GM12865 (cell line): ENCODE measurements around the gene DNASE1L1.

Source experiments
- DNase-seq: peaks from one replicate; pipeline ENCODE4 v3.0.0; 2010; ENCODE audit warnings: low read depth
- H3K4me3 ChIP-seq: 2 replicates; pipeline ENCODE4 v1.5.1; 2011; ENCODE audit warnings: mild to moderate bottlenecking, low read depth, low read length, control low read depth
- TF ChIP-seq, protein P1 (sequence below): IDR thresholded peaks from 2 replicates; pipeline ENCODE4 v1.5.1; 2011; ENCODE audit warnings: low read length, control low read depth, low read depth, inconsistent platforms; ENCODE audit not compliant: insufficient read depth; ENCODE audit errors: missing control alignments

The DNASE1L1 gene

DNA sequence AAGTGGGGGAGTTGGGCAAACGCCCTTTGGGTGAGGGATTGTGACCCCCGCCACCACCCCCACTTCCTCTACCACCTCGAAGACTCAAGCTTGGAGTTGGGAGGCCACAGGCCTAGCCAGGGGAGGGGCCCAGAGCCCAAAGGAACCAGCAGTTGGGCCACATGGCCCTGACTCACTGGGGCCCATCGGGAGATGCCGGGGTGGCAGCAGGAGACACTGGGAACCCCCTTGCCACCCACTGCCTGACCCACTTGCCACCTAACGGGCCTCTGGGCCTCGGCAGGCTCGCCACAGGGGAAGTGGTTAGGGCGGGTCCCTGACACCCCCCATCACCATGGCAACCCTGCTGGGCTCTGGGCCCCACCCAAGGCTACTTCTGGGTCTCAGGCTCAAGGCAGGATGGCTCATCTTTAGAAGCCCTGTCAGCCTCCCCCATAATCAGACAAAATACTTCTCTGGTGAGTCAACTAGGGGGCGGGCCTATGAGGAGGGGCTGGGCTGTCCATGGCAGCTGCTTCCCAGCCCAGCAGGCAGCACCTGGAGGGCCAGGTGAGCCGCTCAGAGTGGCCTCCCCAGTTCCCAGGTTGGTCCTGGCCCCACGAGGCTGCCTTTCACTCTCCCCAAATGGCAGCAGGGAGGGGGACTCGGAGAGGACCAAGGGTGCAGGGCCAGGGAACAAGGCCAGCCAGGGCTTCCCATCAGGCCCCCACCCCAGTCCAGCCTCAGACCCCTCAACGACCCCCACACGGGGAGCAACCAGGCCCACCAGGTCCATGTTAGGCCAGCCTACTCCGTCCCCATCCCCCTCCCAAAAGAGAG is 40.2 kb downstream of the DNASE1L1 start:
- peak; percentile 89 for DNase-seq
- peak overlapping the region; percentile 88 for H3K4me3 ChIP-seq
- TF ChIP-seq, protein P1, sequence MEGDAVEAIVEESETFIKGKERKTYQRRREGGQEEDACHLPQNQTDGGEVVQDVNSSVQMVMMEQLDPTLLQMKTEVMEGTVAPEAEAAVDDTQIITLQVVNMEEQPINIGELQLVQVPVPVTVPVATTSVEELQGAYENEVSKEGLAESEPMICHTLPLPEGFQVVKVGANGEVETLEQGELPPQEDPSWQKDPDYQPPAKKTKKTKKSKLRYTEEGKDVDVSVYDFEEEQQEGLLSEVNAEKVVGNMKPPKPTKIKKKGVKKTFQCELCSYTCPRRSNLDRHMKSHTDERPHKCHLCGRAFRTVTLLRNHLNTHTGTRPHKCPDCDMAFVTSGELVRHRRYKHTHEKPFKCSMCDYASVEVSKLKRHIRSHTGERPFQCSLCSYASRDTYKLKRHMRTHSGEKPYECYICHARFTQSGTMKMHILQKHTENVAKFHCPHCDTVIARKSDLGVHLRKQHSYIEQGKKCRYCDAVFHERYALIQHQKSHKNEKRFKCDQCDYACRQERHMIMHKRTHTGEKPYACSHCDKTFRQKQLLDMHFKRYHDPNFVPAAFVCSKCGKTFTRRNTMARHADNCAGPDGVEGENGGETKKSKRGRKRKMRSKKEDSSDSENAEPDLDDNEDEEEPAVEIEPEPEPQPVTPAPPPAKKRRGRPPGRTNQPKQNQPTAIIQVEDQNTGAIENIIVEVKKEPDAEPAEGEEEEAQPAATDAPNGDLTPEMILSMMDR: no peak

DNA sequence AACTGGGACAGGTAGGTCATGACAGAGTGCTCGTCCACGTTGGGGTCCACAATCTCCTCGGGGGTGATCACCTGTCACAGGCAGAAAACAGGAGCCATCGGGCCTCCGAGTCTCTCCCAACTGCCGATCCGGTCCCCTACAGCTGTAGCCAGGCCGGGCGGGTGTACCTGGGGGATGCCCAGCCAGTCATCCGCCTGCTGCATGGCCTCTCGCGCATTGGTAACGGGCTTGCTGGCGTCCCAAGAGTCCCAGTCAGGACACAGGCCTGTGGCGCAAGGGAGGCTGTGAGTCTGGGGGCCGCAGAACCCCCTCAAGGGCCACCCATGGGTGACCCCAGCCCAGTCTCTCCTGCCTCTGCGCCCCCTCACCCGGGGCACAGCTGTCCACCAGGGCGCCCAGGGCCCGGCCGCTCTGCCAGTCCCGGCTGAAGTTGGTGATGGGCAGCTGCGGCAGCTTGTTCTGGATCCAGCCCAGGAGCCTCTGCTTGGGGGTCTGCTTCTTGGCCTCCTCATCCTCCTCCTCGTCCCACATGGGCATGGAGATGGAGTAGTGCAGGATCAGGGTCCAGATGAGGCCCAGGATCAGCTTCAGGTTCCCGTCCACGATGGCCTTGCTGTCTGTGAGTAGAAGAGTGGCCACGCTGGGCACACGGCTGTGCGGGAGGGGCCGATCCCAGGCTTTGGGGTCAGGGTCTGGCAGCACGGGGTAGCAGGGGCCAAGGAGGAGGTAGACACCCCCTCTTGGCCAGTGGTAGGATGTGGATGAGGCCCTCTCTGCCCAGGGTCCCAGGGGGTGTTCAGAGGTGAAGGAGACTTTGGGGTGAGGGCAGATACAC is 41.4 kb downstream of the DNASE1L1 start:
- no peak overlapping the region; the same call in 1 of the 2 replicates for H3K4me3 ChIP-seq
- TF ChIP-seq, protein P1: no peak
- DNase-seq: no peak

DNA sequence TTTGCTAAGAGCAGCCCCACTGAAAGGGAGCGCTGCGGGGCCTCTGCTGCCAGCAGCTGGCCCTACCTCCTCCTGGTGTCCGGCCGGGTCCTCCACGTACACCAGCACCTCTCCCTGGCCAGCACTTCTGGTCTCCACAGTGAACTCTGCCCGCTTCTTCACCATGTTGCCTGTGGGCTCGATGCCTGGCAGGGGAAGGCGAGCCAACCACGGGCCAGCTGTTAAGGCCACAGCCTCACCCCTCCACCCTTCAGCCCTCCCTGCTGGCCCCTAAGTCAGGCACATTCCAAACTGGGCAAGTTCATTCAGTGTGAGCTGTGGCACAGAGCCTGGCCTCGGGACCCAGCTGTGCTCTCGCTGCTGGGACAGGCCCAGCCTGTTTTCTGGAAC is 42.4 kb downstream of the DNASE1L1 start:
- TF ChIP-seq, protein P1: no peak
- H3K4me3 ChIP-seq: no peak overlapping the region
- DNase-seq: no peak

DNA sequence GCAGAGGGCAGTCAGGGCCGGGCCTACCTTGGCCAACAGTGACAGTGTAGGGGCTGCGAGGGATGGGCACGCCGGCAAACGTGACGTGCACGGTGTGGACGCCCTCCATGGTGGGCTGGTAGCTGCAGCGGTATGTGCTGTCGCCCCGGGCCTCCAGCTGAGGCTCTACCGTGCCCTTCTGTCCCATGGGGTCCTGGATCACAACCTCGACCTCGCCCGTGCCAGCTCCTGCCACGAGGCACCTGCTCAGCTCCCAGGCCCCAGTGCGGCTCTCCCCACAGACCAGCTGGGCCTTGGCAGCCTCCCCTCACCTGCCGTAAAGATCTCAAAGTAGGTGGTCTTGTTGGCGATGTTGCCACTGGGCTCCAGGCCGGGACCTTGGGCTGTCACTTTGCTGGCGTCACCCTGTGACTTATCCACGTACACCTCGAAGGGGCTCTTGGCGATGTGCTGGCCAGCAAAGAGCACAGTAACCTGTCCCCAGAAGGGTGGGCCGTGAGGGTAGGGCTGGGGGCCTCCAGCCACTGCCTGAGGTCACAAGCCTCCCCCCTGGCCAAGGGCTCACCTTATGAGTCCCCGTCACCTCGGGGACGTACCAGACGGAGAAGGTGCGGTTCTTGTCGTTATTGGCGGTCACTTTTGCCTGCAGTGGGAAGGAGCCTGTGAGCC is 42.9 kb downstream of the DNASE1L1 start:
- TF ChIP-seq, protein P1: no peak
- no peak for DNase-seq
- H3K4me3 ChIP-seq: no peak overlapping the region

- TF ChIP-seq, protein P1: no peak
- no peak for DNase-seq
- H3K4me3 ChIP-seq: no peak overlapping the region
Measured at GRCh38 chrX:154365052-154365600, 43.9 kb downstream of the DNASE1L1 start.

- DNase-seq: no peak
- H3K4me3 ChIP-seq: no peak overlapping the region
- TF ChIP-seq, protein P1: no peak
Measured at GRCh38 chrX:154363706-154364439, 45.2 kb downstream of the DNASE1L1 start.
